GM18517 (cell line): ENCODE data around the gene CEP85.

ENCODE experiments used
- ATAC-seq: cut with Tn5 transposase; IDR thresholded peaks from one replicate; pipeline ENCODE4 v1.9.1; 2021; ENCODE audit warnings: mild to moderate bottlenecking, moderate library complexity; ENCODE audit not compliant: unreplicated experiment

Gene CEP85

GRCh38 chr1:26277719-26278118 is 43.7 kb downstream of the CEP85 start:
- ATAC-seq, result no peak

GRCh38 chr1:26278303-26278702 is 44.3 kb downstream of the CEP85 start:
- ATAC-seq, result no peak

DNA sequence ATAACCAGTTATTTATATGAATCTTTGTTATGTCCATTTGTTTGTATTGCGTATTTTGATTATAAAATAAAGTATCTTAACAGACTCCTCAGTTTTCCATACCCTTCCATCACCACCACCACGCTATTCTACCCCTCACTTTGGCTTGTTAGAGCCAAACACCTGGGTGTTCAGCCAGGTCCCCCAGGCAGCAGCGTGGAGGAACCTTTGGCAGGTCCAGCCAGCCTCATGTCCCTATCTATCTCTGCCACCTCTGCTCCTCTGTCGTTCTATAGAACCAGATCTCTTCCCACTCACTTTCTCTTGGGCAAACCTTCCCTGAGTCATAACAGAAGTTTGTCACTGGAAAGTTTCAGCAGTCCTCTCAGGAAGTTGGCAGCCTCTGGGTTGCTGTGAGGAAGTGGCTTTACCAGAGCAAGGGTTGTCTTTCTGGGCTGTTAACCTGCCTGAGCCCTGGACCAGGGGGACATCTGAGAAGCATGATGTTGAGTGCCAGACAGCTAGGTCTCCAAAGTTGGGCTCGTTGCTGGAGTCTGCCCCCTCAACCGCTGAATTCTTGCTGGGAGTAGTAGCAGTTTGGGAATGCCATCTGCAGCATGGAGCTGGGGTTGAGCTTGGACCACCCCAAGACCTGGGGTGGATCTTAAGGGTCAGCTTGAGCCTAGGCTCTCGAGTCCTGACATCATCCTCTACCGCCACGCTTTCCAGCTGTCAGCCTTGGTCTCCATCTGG is 44.9 kb downstream of the CEP85 start:
- ATAC-seq, result no peak

DNA sequence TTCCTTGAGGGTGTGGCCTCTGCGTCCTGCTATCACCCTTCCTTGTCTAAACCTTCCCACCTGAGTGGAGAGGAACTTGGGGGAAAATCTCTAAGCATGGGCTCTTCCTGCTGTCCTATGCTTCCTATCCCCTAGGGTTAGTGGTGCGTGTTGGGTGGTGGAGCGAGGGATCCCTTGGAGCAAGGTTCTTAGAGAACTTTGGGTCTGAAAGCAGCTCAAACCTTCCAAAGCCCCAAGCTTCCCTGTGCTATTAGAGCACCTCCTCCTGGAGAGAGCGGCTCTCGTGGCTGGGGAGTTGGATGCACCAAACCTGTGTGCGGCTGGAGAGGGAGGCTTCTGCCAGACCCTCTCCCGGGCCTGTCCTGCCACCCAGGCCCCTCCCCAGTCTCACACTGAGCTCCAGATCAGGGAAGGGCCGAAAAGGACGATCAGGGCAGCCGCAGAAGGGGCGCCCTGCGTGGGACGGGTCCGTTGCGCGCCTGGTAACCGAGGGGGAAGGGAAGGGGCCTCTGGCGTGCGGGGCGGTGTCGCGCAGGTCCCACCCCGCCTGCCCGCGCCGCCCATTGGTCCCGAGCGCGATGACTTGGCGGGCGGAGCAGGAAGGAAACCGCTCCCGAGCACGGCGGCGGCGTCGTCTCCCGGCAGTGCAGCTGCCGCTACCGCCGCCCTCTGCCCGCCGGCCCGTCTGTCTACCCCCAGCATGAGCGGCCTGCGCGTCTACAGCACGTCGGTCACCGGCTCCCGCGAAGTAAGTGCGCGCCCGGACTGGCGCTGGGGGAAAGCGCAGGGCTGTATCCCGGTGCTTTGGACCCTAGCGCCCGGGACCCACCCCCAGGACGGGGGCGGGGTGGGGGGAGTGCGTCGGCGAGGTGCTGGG is 45.7 kb downstream of the CEP85 start, which contains the start of gene SH3BGRL3:
Gene SH3BGRL3 (plus strand): TSS at position 631 of the 877 bp plus-strand sequence. CDS start 70 bp downstream, at position 701.
- ATAC-seq, result peak; percentile 50

GRCh38 chr1:26280333-26281042 is 46.5 kb downstream of the CEP85 start:
- ATAC-seq, result no peak

- no peak for ATAC-seq
Measured at GRCh38 chr1:26281091-26281958, 47.3 kb downstream of the CEP85 start.

GRCh38 chr1:26281971-26282370 is 48.0 kb downstream of the CEP85 start:
- no peak for ATAC-seq

DNA sequence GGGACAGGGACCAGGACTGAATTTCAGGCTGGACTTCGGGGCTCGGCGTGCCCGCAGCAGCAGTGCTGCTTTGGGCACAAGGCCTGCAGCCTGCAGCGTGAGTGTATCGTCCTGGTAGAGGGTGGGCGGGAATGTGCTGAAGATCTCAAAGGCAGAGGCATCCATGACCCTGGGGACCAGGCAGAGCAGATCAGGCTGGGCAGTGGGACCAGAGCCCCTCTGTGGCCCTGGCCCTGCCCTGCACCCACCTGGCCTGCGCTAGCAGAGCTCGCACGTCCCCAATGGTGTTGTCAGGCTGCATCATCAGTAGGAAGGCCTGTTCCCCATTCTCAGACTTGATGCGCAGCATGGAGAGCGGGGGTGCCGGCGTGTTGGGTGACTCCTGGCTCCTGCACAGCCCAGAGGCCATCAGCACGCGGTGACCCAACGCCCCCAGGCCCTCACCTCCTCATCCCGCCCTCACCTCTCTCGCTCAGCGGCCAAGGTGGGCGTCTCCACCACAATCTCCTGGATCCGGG is 48.5 kb downstream of the CEP85 start:
- no peak for ATAC-seq

- no peak for ATAC-seq
Measured at GRCh38 chr1:26283279-26283853, 49.4 kb downstream of the CEP85 start.

GRCh38 chr1:26283871-26284596 is 50.0 kb downstream of the CEP85 start:
- ATAC-seq, result no peak

DNA sequence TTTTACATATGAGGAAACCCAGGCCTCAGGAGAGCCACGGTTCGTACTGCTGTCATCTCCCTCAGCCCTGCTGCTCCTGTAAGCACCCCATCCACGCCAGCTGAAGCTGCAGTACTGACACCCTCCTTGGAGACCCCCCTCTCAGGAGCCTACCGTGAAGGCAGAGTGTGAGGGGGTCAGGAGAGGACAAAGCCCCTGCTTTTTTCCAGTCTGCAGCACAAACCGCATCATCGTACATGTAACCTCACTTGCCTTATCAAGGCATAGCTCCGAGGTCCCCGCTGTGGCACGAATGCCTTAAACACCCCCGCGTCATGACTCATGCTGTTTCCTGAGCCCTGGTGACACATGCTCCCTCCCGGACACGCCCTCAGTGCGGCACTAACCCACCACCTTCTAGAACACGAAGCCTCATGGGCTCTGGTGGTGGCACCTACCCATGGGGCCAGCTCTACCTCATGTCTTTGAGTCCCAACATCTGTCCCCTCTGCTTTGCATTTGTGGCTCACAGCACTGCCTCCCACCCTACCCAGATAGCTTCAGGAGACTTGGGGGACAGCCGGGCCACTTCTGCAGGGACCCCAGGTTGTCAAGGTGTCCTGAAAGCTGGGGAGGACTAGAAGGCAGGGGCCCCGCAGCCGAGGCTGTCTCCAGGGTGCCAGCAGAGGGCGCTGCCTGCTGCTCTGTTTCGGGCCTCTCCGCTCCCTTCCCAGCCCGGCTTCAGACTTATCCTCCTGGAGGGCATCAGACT is 50.8 kb downstream of the CEP85 start:
- ATAC-seq, result no peak

GRCh38 chr1:26285366-26286063 is 51.5 kb downstream of the CEP85 start:
- ATAC-seq, result no peak

DNA sequence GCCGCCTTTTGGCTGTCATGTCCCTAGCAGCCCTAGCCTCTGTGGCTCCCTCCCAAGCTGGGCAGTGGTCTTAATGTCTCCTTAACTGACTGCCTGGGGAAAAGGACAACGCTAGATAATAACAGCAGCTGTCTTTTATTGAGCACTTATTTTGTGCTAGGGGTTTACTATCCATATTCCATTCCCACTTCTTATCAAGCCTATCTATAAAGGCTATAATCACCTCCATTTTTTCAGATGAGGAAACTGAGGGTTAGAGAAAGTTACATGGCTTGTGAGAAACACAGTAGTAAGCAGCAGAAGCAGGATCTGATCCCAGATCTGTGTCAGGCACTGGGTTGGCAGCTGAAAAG is 52.0 kb downstream of the CEP85 start:
- ATAC-seq, result no peak

- ATAC-seq, result peak; percentile 30
Measured at GRCh38 chr1:26287033-26287711, 53.2 kb downstream of the CEP85 start.

DNA sequence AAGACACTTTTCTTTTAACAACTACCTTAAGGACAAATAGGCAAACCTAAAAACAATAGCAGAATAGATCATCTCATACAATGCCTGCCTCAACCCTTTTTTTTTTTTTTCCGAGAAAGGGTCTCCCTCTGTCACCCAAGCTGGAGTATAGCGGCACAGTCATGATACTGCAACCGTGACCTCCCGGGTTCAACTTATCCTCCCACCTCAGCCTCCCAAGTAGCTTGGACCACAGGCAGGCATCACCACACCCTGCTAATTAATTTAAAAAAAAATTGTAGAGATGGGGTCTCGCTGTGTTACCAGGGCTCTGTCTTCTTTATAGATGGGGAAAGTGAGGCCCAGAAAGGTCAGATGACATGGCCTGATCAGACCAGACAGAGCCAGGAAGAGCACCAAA is 53.8 kb downstream of the CEP85 start:
- no peak for ATAC-seq

- ATAC-seq, result no peak
Measured at GRCh38 chr1:26288311-26288941, 54.4 kb downstream of the CEP85 start.
